Lung (tissue), 12 donors: ENCODE results near the gene TXNRD2. TPM values are rescaled to one million over a fixed set of nuclear protein-coding genes. Genes with fewer than 3 reads are reported as not detected.
A peak's percentile ranks its signal among the peaks of the same experiment; 100 is the strongest.

Experiments used
- ATAC-seq: fragments of 200-7000 bp; cut with Tn5 transposase; one replicate; pipeline ENCODE4 v1.9.1; 2020; ENCODE audit warnings: moderate number of reproducible peaks; ENCODE audit not compliant: insufficient read depth, low FRiP score
- DNase-seq, 3 donors: peaks; one replicate each; pipeline ENCODE4 v3.0.0-alpha.2; 2013 to 2017
- H3K27ac ChIP-seq, 2 donors: one replicate each; pipeline ENCODE4 v1.5.1; 2013; ENCODE audit warnings: mild to moderate bottlenecking in 2 of 2, moderate library complexity in 2 of 2, control low read depth in 1 of 2, inconsistent platforms in 1 of 2, low read depth in 1 of 2, low read length in 1 of 2
- H3K27me3 ChIP-seq, 3 donors: one replicate each; pipeline ENCODE4 v1.5.1; 2013; ENCODE audit warnings: low read length in 2 of 3; ENCODE audit not compliant: control insufficient read depth in 3 of 3, insufficient read depth in 3 of 3
- H3K36me3 ChIP-seq, 4 donors: one replicate each; pipeline ENCODE4 v1.5.1; 2013; ENCODE audit warnings: low read length in 4 of 4, mild to moderate bottlenecking in 1 of 4, moderate library complexity in 1 of 4; ENCODE audit not compliant: control insufficient read depth in 4 of 4, insufficient read depth in 4 of 4
- H3K4me1 ChIP-seq, 5 donors: one replicate each; pipeline ENCODE4 v1.5.1; 2013; ENCODE audit warnings: low read length in 5 of 5, mild to moderate bottlenecking in 2 of 5, moderate library complexity in 1 of 5; ENCODE audit not compliant: control insufficient read depth in 5 of 5, insufficient read depth in 5 of 5
- H3K4me3 ChIP-seq: one replicate; pipeline ENCODE4 v1.5.1; 2013; ENCODE audit warnings: mild to moderate bottlenecking, control low read depth, moderate library complexity
- H3K9ac ChIP-seq, 2 donors: one replicate each; pipeline ENCODE4 v1.5.1; 2013; ENCODE audit warnings: low read length in 2 of 2, control low read depth in 1 of 2; ENCODE audit not compliant: insufficient read depth in 1 of 2
- H3K9me3 ChIP-seq, 4 donors: one replicate each; pipeline ENCODE4 v1.5.1; 2013; ENCODE audit warnings: low read length in 3 of 4, mild to moderate bottlenecking in 1 of 4, moderate library complexity in 1 of 4; ENCODE audit not compliant: control insufficient read depth in 4 of 4, insufficient read depth in 3 of 4
- WGBS, 2 donors: extraction: QIAGEN DNeasy Blood & Tissue Kit; methylation state at CpG; one replicate each; pipeline ENCODE4 v1.1.7; 2013; 5-methylcytosine and 5-hydroxymethylcytosine counted together
- polyA plus RNA-seq, 2 donors: library from polyadenylated mRNA; stranded (reverse); fragments of 200-250 nt; gene quantifications; one replicate each; pipeline ENCODE4 v1.2.1, GENCODE V29; 2013
- total RNA-seq, 2 donors: library from RNA; depleted of rRNA in 1 of 2; stranded (reverse); fragments of >200 nt in 1 of 2; gene quantifications; one replicate each; pipeline ENCODE4 v1.2.1, GENCODE V29; 2014 to 2021
- TF ChIP-seq, protein P1 (sequence below): IDR thresholded peaks from 2 replicates; pipeline ENCODE4 v1.5.1; 2012; ENCODE audit warnings: mild to moderate bottlenecking; ENCODE audit errors: control extremely low read depth, extremely low read depth
- donor health status: control.
- donor health status: control.
- donor health status: Bipolar disorder and iron deficiency.
- donor health status: healthy.
- donor health status: DM: yes; HTN: yes; CAD: no.

The TXNRD2 gene
- total and polyA plus RNA-seq, 4 donors = 20.3 to 59.2 (median 32.2) TPM

DNA sequence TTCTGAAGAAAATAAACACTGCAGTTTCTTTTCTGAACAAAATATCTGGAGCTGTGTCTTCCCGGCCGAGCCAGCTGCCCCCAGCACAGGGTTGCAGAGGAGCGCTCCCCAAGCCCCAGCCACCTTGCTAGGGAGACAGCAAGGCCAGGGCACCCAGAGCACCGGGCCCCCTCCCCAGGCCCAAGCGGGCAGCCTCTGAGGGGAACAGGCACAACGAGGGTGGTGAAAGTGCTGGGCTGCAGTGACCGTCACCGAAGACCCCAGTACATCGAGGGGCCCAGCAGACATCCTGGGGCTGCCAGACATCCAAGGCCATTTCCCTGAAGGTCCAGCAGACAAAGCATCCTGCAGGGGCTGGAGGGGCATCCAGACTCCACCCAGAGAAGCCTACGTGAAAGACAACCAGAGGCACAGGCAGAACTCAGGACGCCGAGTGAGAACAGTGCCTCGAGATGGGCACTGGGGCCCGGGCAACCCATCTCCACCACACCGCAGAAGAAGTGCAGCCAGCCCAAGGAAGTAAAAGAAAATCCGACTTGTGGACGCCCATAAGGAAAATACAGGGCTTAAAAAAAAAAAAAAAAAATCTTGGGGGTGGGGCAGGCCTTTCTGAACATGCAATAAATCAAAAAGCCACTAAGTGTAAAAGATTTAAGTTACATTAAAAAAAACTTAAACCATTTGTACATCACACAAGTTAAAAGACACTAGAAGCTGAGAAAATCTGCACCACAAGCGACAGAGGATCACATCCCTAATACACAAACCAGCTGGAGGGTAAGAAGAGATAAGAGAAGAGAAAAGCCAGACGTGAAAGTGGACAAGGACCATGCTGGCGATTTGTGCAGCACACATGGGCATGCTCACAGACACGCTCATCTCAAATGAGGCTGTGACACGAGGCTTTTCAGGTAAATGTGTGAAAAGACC is 36.0 kb downstream of the TXNRD2 start:
- Histone ChIP-seq H3K9me3 (no peaks in the 10 kb centered on the region), H3K9ac (no peak overlapping the region), H3K4me3 (no peak overlapping the region), H3K27ac (no peak overlapping the region), H3K36me3 (peaks cover 0 to 29% (median 3%) of the 10 kb centered on the region in 4 donors), H3K27me3 (no peaks in the 10 kb centered on the region), H3K4me1 (peaks cover 0 to 19% (median 0%) of the 10 kb centered on the region in 5 donors)
- WGBS, 2 donors = 89 to 91% methylated on average over 22 of the region's 22 CpGs
- DNase-seq = peak in 2 of 3 donors; percentile 71 to 77
- TF ChIP-seq, protein P1, sequence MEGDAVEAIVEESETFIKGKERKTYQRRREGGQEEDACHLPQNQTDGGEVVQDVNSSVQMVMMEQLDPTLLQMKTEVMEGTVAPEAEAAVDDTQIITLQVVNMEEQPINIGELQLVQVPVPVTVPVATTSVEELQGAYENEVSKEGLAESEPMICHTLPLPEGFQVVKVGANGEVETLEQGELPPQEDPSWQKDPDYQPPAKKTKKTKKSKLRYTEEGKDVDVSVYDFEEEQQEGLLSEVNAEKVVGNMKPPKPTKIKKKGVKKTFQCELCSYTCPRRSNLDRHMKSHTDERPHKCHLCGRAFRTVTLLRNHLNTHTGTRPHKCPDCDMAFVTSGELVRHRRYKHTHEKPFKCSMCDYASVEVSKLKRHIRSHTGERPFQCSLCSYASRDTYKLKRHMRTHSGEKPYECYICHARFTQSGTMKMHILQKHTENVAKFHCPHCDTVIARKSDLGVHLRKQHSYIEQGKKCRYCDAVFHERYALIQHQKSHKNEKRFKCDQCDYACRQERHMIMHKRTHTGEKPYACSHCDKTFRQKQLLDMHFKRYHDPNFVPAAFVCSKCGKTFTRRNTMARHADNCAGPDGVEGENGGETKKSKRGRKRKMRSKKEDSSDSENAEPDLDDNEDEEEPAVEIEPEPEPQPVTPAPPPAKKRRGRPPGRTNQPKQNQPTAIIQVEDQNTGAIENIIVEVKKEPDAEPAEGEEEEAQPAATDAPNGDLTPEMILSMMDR = no peak
- ATAC-seq = no peak

- Histone ChIP-seq H3K4me1 (peaks cover 0 to 19% (median 0%) of the 10 kb centered on the region in 5 donors), H3K9me3 (no peaks in the 10 kb centered on the region), H3K9ac (peak overlapping the region in 1 of 2 donors; percentile 11), H3K4me3 (no peak overlapping the region), H3K36me3 (peaks cover 0 to 29% (median 3%) of the 10 kb centered on the region in 4 donors), H3K27ac (no peak overlapping the region), H3K27me3 (no peaks in the 10 kb centered on the region)
- 88 to 89% methylated on average over 7 of the region's 7 CpGs for WGBS, 2 donors
- ATAC-seq (no peak), DNase-seq (peak in 2 of 3 donors; percentile 57 to 59)
- TF ChIP-seq, protein P1 = no peak
Observed at GRCh38 chr22:19904935-19905334, 36.7 kb downstream of the TXNRD2 start.

DNA sequence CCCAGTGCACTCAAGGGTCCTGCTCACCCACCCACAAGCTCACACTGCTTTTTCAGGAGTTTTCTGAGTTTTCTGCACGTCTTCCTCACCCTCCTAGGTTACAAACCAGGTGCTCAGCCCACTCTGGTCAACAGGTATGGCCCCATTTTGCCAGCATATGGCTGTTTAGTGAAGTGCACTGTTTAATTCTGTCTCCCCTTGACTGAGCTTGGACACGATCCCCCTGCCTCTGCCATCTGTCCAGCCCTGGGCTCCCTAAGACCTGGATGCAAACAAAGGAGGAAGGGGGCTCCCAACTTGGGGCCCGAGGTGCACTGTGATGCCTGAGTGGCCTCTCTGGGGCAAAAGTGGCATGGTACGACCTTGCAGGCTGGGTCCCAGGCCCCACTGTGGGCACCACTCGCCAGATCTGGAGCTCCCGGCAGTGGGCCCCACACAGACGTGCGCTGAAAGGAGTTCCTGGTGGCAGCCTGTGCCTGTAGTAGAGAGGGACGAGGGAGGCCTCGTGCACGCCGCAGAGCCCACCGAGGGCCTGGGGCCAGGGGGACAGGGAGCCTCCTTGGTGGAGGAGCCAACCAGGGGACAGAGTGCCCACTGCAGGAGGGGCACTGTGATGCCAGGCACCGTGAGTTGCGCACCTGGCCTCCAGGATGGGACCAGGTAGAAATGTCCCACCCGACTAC is 37.3 kb downstream of the TXNRD2 start:
- DNase-seq (no peak), ATAC-seq (no peak)
- TF ChIP-seq, protein P1 = no peak
- WGBS, 2 donors = 87 to 90% methylated on average over 16 of the region's 16 CpGs
- H3K27me3 ChIP-seq = no peaks in the 10 kb centered on the region
- no peak overlapping the region for H3K4me3 ChIP-seq
- H3K9me3 ChIP-seq = no peaks in the 10 kb centered on the region
- H3K36me3 ChIP-seq = peaks cover 0 to 29% (median 2%) of the 10 kb centered on the region in 4 donors
- peaks cover 0 to 19% (median 0%) of the 10 kb centered on the region in 5 donors for H3K4me1 ChIP-seq
- H3K9ac ChIP-seq = no peak overlapping the region
- no peak overlapping the region for H3K27ac ChIP-seq
